AG10803 (cell line): ENCODE data around the gene FNDC5.

ENCODE experiments used
- DNase-seq: peaks from one replicate; pipeline ENCODE4 v3.0.0; 2010; ENCODE audit warnings: low read depth
- H3K4me3 ChIP-seq: 2 replicates; pipeline ENCODE4 v1.5.1; 2011; ENCODE audit warnings: mild to moderate bottlenecking, low read length, control low read depth
- CTCF ChIP-seq: conservative IDR thresholded peaks from 2 replicates; pipeline ENCODE4 v1.5.1; 2011; ENCODE audit warnings: mild to moderate bottlenecking, low read length, control low read depth, inconsistent platforms

The FNDC5 gene

GRCh38 chr1:32870615-32871363, at the start of gene FNDC5:
FNDC5 (minus strand) TSS chr1:32870912.
- peak within 1 kb of the TSS; percentile 48 for H3K4me3 ChIP-seq
- no peak for DNase-seq
- no peak for TF ChIP-seq CTCF

- H3K4me3 ChIP-seq: no peak overlapping the region
- no peak for TF ChIP-seq CTCF
- peak; percentile 39 for DNase-seq
Observed at GRCh38 chr1:32919811-32920733, 49.4 kb upstream of the FNDC5 start.

GRCh38 chr1:32918179-32918578, 47.5 kb upstream of the FNDC5 start:
- TF ChIP-seq CTCF: no peak
- H3K4me3 ChIP-seq: no peak overlapping the region
- no peak for DNase-seq

- TF ChIP-seq CTCF: no peak
- DNase-seq: no peak
- H3K4me3 ChIP-seq: no peak overlapping the region
Observed at GRCh38 chr1:32917521-32917920, 46.8 kb upstream of the FNDC5 start.

GRCh38 chr1:32915766-32916706, 45.3 kb upstream of the FNDC5 start:
- no peak overlapping the region for H3K4me3 ChIP-seq
- peak; percentile 22 for DNase-seq
- no peak for TF ChIP-seq CTCF

- no peak for DNase-seq
- no peak for TF ChIP-seq CTCF
- no peak overlapping the region for H3K4me3 ChIP-seq
Observed at GRCh38 chr1:32910319-32910718, 39.6 kb upstream of the FNDC5 start.
